ENCODE results near the gene POC1A.

The POC1A gene

GRCh38 chr3:52085681-52086282 is 68.4 kb downstream of the POC1A start:
- DNase-seq (ENCODE audit: low read depth in 2 of 2), result no peak

GRCh38 chr3:52084954-52085680 is 69.1 kb downstream of the POC1A start:
- DNase-seq (ENCODE audit: low read depth in 2 of 2), result no peak

- no peak for DNase-seq (ENCODE audit: low read depth in 2 of 2)
These were observed 69.8 kb downstream of the POC1A start for GRCh38 chr3:52084216-52084945.

- DNase-seq (ENCODE audit: low read depth in 2 of 2), result no peak
These were observed 70.6 kb downstream of the POC1A start for GRCh38 chr3:52083556-52084087.

GRCh38 chr3:52082951-52083350 is 71.3 kb downstream of the POC1A start:
- no peak for DNase-seq (ENCODE audit: low read depth in 2 of 2)

- no peak for DNase-seq (ENCODE audit: low read depth in 2 of 2)
These were observed 73.1 kb downstream of the POC1A start for GRCh38 chr3:52080830-52081719.

- DNase-seq (ENCODE audit: low read depth in 2 of 2), result no peak
These were observed 74.3 kb downstream of the POC1A start for GRCh38 chr3:52079958-52080357.

- DNase-seq (ENCODE audit: low read depth in 2 of 2), result no peak
These were observed 75.3 kb downstream of the POC1A start for GRCh38 chr3:52078781-52079560.

- DNase-seq (ENCODE audit: low read depth in 2 of 2), result no peak
These were observed 76.3 kb downstream of the POC1A start for GRCh38 chr3:52077925-52078324.

- no peak for DNase-seq (ENCODE audit: low read depth in 2 of 2)
These were observed 77.1 kb downstream of the POC1A start for GRCh38 chr3:52076896-52077780.

- no peak for DNase-seq (ENCODE audit: low read depth in 2 of 2)
These were observed 80.7 kb downstream of the POC1A start for GRCh38 chr3:52073490-52073889.

- no peak for DNase-seq (ENCODE audit: low read depth in 2 of 2)
These were observed 81.8 kb downstream of the POC1A start for GRCh38 chr3:52072471-52072870.

- no peak for DNase-seq (ENCODE audit: low read depth in 2 of 2)
These were observed 82.2 kb downstream of the POC1A start for GRCh38 chr3:52072020-52072419.

- no peak for DNase-seq (ENCODE audit: low read depth in 2 of 2)
These were observed 83.2 kb downstream of the POC1A start for GRCh38 chr3:52070724-52071621.

GRCh38 chr3:52069855-52070254 is 84.4 kb downstream of the POC1A start:
- DNase-seq (ENCODE audit: low read depth in 2 of 2), result no peak

- no peak for DNase-seq (ENCODE audit: low read depth in 2 of 2)
These were observed 85.1 kb downstream of the POC1A start for GRCh38 chr3:52069135-52069534.

GRCh38 chr3:52068730-52069129 is 85.5 kb downstream of the POC1A start:
- DNase-seq (ENCODE audit: low read depth in 2 of 2), result no peak

GRCh38 chr3:52068055-52068571 is 86.1 kb downstream of the POC1A start:
- no peak for DNase-seq (ENCODE audit: low read depth in 2 of 2)

- no peak for DNase-seq (ENCODE audit: low read depth in 2 of 2)
These were observed 86.7 kb downstream of the POC1A start for GRCh38 chr3:52067526-52067925.
